Measurements from ENCODE around the gene ENTPD1.

ENTPD1 gene

GRCh38 chr10:95831515-95831914, 75.6 kb downstream of the ENTPD1 start:
- TF ChIP-seq, protein P1, sequence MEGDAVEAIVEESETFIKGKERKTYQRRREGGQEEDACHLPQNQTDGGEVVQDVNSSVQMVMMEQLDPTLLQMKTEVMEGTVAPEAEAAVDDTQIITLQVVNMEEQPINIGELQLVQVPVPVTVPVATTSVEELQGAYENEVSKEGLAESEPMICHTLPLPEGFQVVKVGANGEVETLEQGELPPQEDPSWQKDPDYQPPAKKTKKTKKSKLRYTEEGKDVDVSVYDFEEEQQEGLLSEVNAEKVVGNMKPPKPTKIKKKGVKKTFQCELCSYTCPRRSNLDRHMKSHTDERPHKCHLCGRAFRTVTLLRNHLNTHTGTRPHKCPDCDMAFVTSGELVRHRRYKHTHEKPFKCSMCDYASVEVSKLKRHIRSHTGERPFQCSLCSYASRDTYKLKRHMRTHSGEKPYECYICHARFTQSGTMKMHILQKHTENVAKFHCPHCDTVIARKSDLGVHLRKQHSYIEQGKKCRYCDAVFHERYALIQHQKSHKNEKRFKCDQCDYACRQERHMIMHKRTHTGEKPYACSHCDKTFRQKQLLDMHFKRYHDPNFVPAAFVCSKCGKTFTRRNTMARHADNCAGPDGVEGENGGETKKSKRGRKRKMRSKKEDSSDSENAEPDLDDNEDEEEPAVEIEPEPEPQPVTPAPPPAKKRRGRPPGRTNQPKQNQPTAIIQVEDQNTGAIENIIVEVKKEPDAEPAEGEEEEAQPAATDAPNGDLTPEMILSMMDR (IDR thresholded peaks at IDR 0.05; ENCODE audit: control insufficient read depth, insufficient read depth, low read depth, low read length, missing control alignments), result no peak
- no peak for DNase-seq (ENCODE audit: low read depth)
- no peak overlapping the region for H3K4me3 ChIP-seq (ENCODE audit: control insufficient read depth, low read depth, low read length)

DNA sequence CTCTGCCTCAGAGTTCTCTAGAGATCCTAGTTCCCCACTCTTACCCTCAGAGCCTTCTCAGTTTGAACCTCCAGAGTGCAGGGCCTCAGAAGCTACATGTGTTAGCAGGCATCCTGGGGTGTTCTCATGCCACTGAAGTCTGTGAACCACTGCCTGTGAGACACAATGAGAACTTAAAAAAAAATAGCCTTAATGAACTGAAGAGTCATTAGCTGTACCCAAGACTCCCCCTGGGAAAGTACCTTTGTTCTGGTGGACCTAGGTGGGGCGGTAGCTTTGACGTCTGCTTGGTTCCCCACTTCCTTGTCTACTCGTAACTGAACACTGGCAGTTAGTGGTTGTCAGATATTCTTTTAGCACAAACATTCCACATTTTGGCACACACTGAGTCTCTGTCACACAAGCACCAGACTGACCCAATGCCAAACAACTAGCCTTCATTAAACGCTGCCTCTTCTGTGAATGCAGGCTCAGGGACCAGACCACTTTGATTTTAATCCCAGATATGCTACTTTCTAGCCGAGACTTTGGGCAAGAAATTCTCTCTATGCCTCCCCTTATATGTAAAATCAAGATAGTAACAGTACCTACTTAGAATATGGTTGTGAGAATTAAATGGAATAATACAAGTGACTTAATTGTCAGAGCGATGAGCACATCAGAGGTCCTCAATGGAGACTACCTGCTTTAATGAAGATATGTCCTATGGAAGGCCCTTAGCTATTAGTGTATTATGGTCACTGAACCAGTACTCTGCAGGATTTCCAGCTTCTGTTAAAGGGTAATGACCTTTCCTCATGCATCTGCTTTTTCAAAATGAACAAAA, 76.5 kb downstream of the ENTPD1 start:
- TF ChIP-seq, protein P1 (IDR thresholded peaks at IDR 0.05; ENCODE audit: control insufficient read depth, insufficient read depth, low read depth, low read length, missing control alignments), result no peak
- no peak overlapping the region for H3K4me3 ChIP-seq (ENCODE audit: control insufficient read depth, low read depth, low read length)
- no peak for DNase-seq (ENCODE audit: low read depth)

DNA sequence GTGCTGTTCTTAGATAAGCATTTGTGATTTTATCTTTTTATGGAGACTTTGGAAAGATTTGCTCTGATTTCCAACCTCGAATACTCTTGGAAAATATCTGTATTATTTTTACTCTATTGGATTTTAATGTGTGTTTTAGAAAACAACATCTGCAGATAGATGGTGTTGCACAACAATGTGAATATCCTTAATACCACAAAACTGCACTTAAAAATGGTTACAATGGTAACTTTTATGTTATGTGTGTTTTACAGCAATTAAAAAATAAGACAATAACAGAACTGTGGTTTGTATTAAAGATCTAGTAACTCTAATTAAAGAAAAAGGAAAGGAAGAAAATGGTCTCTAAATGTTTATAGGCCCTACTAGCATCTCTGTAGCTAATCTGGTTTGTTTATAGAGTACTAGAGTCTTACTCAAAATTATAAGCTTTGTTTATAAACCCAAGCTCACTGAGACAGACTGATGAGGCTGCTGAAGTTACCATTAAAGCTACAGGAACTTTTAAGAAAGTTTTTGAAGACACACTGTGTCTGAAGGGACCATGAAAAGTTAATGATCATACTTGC, 77.2 kb downstream of the ENTPD1 start:
- TF ChIP-seq, protein P1 (IDR thresholded peaks at IDR 0.05; ENCODE audit: control insufficient read depth, insufficient read depth, low read depth, low read length, missing control alignments), result no peak
- no peak overlapping the region for H3K4me3 ChIP-seq (ENCODE audit: control insufficient read depth, low read depth, low read length)
- DNase-seq (ENCODE audit: low read depth), result no peak

DNA sequence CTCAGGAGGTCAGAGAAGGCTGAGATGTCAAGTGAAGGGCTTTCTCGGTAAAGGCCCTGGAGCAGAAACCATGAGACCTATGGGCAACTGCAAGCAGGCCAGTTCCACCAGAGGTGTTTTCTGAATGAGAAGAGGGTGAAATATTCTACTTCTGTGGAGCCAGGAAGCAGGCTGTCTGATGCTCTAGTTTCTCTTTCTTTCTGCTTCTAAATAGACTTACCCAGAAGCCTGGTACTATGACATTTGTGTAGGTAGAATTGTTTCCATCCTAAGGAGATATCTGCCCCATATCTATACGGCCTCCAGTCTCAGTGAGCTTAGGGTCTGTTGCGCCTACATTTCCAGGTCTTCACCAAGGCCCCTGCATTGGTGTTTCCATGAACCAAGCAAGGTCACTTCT, 78.4 kb downstream of the ENTPD1 start:
- DNase-seq (ENCODE audit: low read depth), result no peak
- TF ChIP-seq, protein P1 (IDR thresholded peaks at IDR 0.05; ENCODE audit: control insufficient read depth, insufficient read depth, low read depth, low read length, missing control alignments), result no peak
- H3K4me3 ChIP-seq (ENCODE audit: control insufficient read depth, low read depth, low read length), result no peak overlapping the region

DNA sequence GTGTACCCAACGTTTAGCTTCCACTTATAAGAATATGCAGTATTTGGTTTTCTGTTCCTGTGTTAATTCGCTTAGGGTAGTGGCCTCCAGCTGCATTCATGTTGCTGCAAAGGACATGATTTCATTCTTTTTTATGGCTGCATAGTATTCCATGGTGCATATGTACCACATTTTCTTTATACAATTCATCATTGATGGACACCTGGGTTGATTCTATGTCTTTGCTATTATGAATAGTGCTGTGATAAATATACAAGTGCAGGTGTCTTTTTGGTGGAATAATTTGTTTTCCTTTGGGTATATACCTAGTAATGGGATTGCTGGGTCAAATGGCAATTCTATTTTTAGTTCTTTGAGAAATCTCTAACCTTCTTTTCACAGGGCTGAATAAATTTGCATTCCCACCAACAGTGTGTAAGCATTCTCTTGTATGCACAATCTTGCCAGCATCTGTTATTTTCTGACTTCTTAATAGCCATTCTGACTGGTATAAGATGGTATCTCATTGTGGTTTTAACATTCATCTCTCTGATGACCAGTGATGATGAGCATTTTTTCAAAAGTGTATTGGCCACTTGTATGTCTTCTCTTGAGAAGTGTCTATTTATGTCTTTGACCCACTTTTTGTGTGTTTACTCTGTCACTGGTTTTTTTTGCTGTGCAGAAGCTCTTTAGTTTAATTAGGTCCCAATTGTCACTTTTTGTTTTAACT, 79.3 kb downstream of the ENTPD1 start:
- no peak for DNase-seq (ENCODE audit: low read depth)
- TF ChIP-seq, protein P1 (IDR thresholded peaks at IDR 0.05; ENCODE audit: control insufficient read depth, insufficient read depth, low read depth, low read length, missing control alignments), result no peak
- H3K4me3 ChIP-seq (ENCODE audit: control insufficient read depth, low read depth, low read length), result no peak overlapping the region

DNA sequence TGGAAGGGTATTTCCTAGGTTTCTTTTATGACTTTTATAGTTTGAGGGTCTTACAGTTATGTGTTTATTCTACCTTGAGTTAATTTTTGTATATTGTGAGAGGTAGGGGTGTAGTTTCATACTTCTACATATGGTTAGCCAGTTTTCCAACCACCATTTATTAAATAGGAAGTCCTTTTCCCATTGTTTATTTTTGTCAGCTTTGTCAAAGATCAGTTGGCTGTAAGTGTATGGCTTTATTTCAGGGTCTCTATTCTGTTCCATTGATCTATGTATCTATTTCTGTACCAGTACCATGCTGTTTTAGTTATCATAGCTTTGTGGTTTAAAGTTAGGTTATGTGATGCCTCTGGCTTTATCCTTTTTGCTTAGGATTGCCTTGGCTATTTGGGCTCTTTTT, 79.9 kb downstream of the ENTPD1 start:
- no peak for DNase-seq (ENCODE audit: low read depth)
- TF ChIP-seq, protein P1 (IDR thresholded peaks at IDR 0.05; ENCODE audit: control insufficient read depth, insufficient read depth, low read depth, low read length, missing control alignments), result no peak
- H3K4me3 ChIP-seq (ENCODE audit: control insufficient read depth, low read depth, low read length), result no peak overlapping the region

All from AG09309 (cell line).